ENCODE data around the gene WAPL.

Gene WAPL

GRCh38 chr10:86388119-86388704, 133.4 kb downstream of the WAPL start:
- DNase-seq: no peak

- no peak for DNase-seq
Measured at GRCh38 chr10:86387178-86387794, 134.3 kb downstream of the WAPL start.

GRCh38 chr10:86385806-86386205, 135.8 kb downstream of the WAPL start:
- no peak for DNase-seq
